Measurements from ENCODE around the gene MYH14. TPM values are rescaled to one million over a fixed set of nuclear protein-coding genes. Genes with fewer than 3 reads are reported as not detected.

Gene MYH14
- total RNA-seq, 1 experiment from 2014 or later = 0.84 TPM

DNA sequence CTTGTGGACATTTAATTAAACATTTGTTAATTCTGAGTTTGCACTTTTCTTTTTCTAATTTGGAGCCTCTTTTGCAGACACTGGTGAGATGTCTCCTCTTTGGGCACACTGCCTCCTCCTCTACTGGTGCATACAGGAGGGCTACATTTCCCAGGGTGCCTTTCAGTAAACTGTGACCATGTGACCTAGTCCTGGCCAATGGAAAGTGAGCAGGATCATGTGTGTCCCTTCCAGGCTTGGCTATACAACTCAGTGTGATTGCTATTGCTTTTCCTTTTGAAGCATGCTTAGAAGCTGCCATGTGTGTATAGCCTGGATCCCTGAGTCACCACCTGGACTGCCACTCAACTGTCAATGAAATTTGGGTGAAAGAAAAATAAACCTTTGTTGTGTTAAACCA, 44.8 kb upstream of the MYH14 start:
- Histone ChIP-seq H3K36me3 (ENCODE audit: insufficient read depth, low read length, poor library complexity, severe bottlenecking) (no peaks in the 10 kb centered on the region), H3K4me1 (ENCODE audit: insufficient read depth, low read length, poor library complexity, severe bottlenecking) (no peaks in the 10 kb centered on the region), H3K27ac (ENCODE audit: low read depth, low read length, poor library complexity, severe bottlenecking) (no peak overlapping the region), H3K9me3 (ENCODE audit: low read depth, low read length, poor library complexity, severe bottlenecking) (no peaks in the 10 kb centered on the region), H3K4me3 (ENCODE audit: low read depth, low read length, poor library complexity, severe bottlenecking) (no peak overlapping the region), H3K27me3 (replicated peaks; ENCODE audit: insufficient read depth, low read depth, low read length, poor library complexity) (no peaks in the 10 kb centered on the region)
- no peak for TF ChIP-seq EZH2 (IDR thresholded peaks at IDR 0.05; ENCODE audit: borderline replicate concordance, low read depth, low read length, poor library complexity, severe bottlenecking)
- TF ChIP-seq, protein P1, sequence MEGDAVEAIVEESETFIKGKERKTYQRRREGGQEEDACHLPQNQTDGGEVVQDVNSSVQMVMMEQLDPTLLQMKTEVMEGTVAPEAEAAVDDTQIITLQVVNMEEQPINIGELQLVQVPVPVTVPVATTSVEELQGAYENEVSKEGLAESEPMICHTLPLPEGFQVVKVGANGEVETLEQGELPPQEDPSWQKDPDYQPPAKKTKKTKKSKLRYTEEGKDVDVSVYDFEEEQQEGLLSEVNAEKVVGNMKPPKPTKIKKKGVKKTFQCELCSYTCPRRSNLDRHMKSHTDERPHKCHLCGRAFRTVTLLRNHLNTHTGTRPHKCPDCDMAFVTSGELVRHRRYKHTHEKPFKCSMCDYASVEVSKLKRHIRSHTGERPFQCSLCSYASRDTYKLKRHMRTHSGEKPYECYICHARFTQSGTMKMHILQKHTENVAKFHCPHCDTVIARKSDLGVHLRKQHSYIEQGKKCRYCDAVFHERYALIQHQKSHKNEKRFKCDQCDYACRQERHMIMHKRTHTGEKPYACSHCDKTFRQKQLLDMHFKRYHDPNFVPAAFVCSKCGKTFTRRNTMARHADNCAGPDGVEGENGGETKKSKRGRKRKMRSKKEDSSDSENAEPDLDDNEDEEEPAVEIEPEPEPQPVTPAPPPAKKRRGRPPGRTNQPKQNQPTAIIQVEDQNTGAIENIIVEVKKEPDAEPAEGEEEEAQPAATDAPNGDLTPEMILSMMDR (conservative IDR thresholded peaks at IDR 0.05; ENCODE audit: low read depth, low read length) = no peak
- intact Hi-C loops (cut with micrococcal nuclease; ENCODE audit: unreplicated experiment) = no loop called here
- BruUV-seq (replicated peaks) = no TSS peak
- no peak for DNase-seq (ENCODE audit: low spot score)
- ChIA-PET CTCF (no interaction called here), POLR2A (ENCODE audit: low non-redundant PET) (no interaction called here)

GRCh38 chr19:50159078-50159477, 44.3 kb upstream of the MYH14 start:
- no peaks in the 10 kb centered on the region for H3K27me3 ChIP-seq (replicated peaks; ENCODE audit: insufficient read depth, low read depth, low read length, poor library complexity)
- BruUV-seq (replicated peaks) = no TSS peak
- no peak overlapping the region for H3K4me3 ChIP-seq (ENCODE audit: low read depth, low read length, poor library complexity, severe bottlenecking)
- CTCF ChIA-PET = no interaction called here
- no peak overlapping the region for H3K27ac ChIP-seq (ENCODE audit: low read depth, low read length, poor library complexity, severe bottlenecking)
- TF ChIP-seq, protein P1 (conservative IDR thresholded peaks at IDR 0.05; ENCODE audit: low read depth, low read length) = no peak
- TF ChIP-seq EZH2 (IDR thresholded peaks at IDR 0.05; ENCODE audit: borderline replicate concordance, low read depth, low read length, poor library complexity, severe bottlenecking) = no peak
- H3K9me3 ChIP-seq (ENCODE audit: low read depth, low read length, poor library complexity, severe bottlenecking) = no peaks in the 10 kb centered on the region
- no peak for DNase-seq (ENCODE audit: low spot score)
- no peaks in the 10 kb centered on the region for H3K4me1 ChIP-seq (ENCODE audit: insufficient read depth, low read length, poor library complexity, severe bottlenecking)
- POLR2A ChIA-PET (ENCODE audit: low non-redundant PET) = no interaction called here
- H3K36me3 ChIP-seq (ENCODE audit: insufficient read depth, low read length, poor library complexity, severe bottlenecking) = no peaks in the 10 kb centered on the region
- intact Hi-C loops (cut with micrococcal nuclease; ENCODE audit: unreplicated experiment) = no loop called here

DNA sequence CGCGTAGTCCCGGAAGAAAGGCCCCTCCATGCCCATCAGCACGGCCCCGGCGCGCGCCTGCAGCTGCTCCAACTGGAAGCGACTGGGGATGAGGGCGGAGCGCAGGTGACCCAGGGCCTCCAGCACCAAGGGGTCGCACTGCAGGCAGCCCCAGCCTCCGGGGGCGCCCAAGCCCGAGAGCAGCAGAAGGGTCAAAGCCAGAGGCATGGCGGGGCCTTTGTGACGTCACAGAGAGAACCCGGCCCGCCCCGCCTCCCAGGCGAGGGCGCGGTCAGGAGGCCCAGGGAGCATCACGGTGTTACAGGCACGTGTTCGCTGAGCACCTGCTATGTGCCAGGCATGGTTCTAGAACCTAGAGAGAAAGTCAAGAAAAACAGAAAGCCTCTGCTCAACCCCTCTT, 40.4 kb upstream of the MYH14 start, which contains the start of gene IZUMO2:
Gene IZUMO2 (minus strand): TSS at position 294 of the 400 bp plus-strand sequence. CDS start 87 bp downstream, at position 207.
- no peak for TF ChIP-seq EZH2 (IDR thresholded peaks at IDR 0.05; ENCODE audit: borderline replicate concordance, low read depth, low read length, poor library complexity, severe bottlenecking)
- TF ChIP-seq, protein P1 (conservative IDR thresholded peaks at IDR 0.05; ENCODE audit: low read depth, low read length) = no peak
- CTCF ChIA-PET = no interaction called here
- BruUV-seq (replicated peaks) = no TSS peak

More for the DNA sequence above, 40.4 kb upstream of the MYH14 start, which contains the start of gene IZUMO2:
- Histone ChIP-seq H3K36me3 (ENCODE audit: insufficient read depth, low read length, poor library complexity, severe bottlenecking) (no peaks in the 10 kb centered on the region), H3K27ac (ENCODE audit: low read depth, low read length, poor library complexity, severe bottlenecking) (no peak within 1 kb of the TSS), H3K27me3 (replicated peaks; ENCODE audit: insufficient read depth, low read depth, low read length, poor library complexity) (no peaks in the 10 kb centered on the region), H3K4me1 (ENCODE audit: insufficient read depth, low read length, poor library complexity, severe bottlenecking) (peaks cover 3% of the 10 kb centered on the region), H3K9me3 (ENCODE audit: low read depth, low read length, poor library complexity, severe bottlenecking) (no peaks in the 10 kb centered on the region), H3K4me3 (ENCODE audit: low read depth, low read length, poor library complexity, severe bottlenecking) (no peak within 1 kb of the TSS)
- no peak for DNase-seq (ENCODE audit: low spot score)
- POLR2A ChIA-PET (ENCODE audit: low non-redundant PET) = no interaction called here
- intact Hi-C loops (cut with micrococcal nuclease; ENCODE audit: unreplicated experiment) = no loop called here

Measured in A673 (cell line).